Measurements from ENCODE around the gene VCL.

- TF ChIP-seq EZH2phosphoT487 (IDR thresholded peaks at IDR 0.05; ENCODE audit: borderline replicate concordance, low read length) (no peak), CTCF (conservative IDR thresholded peaks at IDR 0.05; ENCODE audit: low read depth, low read length) (no peak), EZH2 (IDR thresholded peaks at IDR 0.05; ENCODE audit: low read length, unreplicated experiment) (no peak)
Measured at GRCh38 chr10:74121368-74121767, 123.5 kb downstream of the VCL start.
